RPMI7951 (cell line): ENCODE data around the gene NMD3. TPM values are rescaled to one million over a fixed set of nuclear protein-coding genes. Genes with fewer than 3 reads are reported as not detected.

Source experiments
- DNase-seq: peaks from one replicate; pipeline ENCODE4 v3.0.0-alpha.2; 2012; ENCODE audit warnings: low read depth
- total RNA-seq: library from RNA; depleted of rRNA; stranded (reverse); fragments of >200 nt; shearing (Covaris generic); gene quantifications from 2 replicates; pipeline ENCODE4 v1.2.3, GENCODE V29; 2014; rRNA removed

NMD3 gene
- 73.4 and 85.9 TPM in 2 replicates for total RNA-seq

GRCh38 chr3:161220850-161221753 lies at the start of gene NMD3:
Gene NMD3 (plus strand): TSS chr3:161221311. CDS start chr3:161222014, 703 bp downstream.
- peak; percentile 92 for DNase-seq

- DNase-seq = peak; percentile 30
These were observed 49.2 kb upstream of the NMD3 start for GRCh38 chr3:161171639-161172552.

GRCh38 chr3:161175506-161175905 lies 45.6 kb upstream of the NMD3 start:
- DNase-seq = no peak

- no peak for DNase-seq
These were observed 43.1 kb upstream of the NMD3 start for GRCh38 chr3:161177991-161178390.

- DNase-seq = peak; percentile 29
These were observed 39.7 kb upstream of the NMD3 start for GRCh38 chr3:161181371-161181770.

- DNase-seq = no peak
These were observed 34.1 kb upstream of the NMD3 start for GRCh38 chr3:161187046-161187445.

GRCh38 chr3:161197855-161198850 lies 23.0 kb upstream of the NMD3 start:
- peak; percentile 6 for DNase-seq

GRCh38 chr3:161199926-161200325 lies 21.2 kb upstream of the NMD3 start:
- DNase-seq = no peak

- no peak for DNase-seq
These were observed 17.5 kb upstream of the NMD3 start for GRCh38 chr3:161203485-161204098.

- DNase-seq = peak; percentile 15
These were observed 12.2 kb upstream of the NMD3 start for GRCh38 chr3:161208931-161209330.

- no peak for DNase-seq
These were observed 8.8 kb upstream of the NMD3 start for GRCh38 chr3:161212171-161212771.

GRCh38 chr3:161212906-161213305 lies 8.2 kb upstream of the NMD3 start:
- DNase-seq = peak; percentile 7

- DNase-seq = no peak
These were observed 7.5 kb upstream of the NMD3 start for GRCh38 chr3:161213644-161214043.

- DNase-seq = no peak
These were observed 5.9 kb upstream of the NMD3 start for GRCh38 chr3:161215185-161215584.

GRCh38 chr3:161217496-161217895 lies 3.6 kb upstream of the NMD3 start:
- DNase-seq = peak; percentile 92

GRCh38 chr3:161219495-161219894 lies 1.6 kb upstream of the NMD3 start:
- DNase-seq = no peak

GRCh38 chr3:161221806-161222600 lies 892 bp downstream of the NMD3 start:
- peak; percentile 41 for DNase-seq

- peak; percentile 49 for DNase-seq
These were observed 1.6 kb downstream of the NMD3 start for GRCh38 chr3:161222662-161223061.

GRCh38 chr3:161224786-161225185 lies 3.7 kb downstream of the NMD3 start:
- DNase-seq = no peak
